HEK293T (cell line): ENCODE data around the gene NR6A1.

Source experiments
- CTCF ChIA-PET: fragments of 350-600 bp; formaldehyde crosslinking; extraction: SDS; loops from one replicate; lab custom pipeline; 2021; ENCODE audit warnings: antibody characterized with exemption, inconsistent platforms; lab: Yijun Ruan, JAX
- POLR2A ChIA-PET: fragments of 350-600 bp; formaldehyde crosslinking; extraction: SDS; loops from one replicate; lab custom pipeline; 2020; ENCODE audit warnings: antibody characterized with exemption, inconsistent platforms; lab: Yijun Ruan, JAX
- DNase-seq: peaks from one replicate; pipeline ENCODE4 v3.0.0; 2012; ENCODE audit warnings: mixed read lengths; ENCODE audit errors: extremely low spot score
- ARNT ChIP-seq: fragments of 450-650 bp; IDR thresholded peaks from 2 replicates; pipeline ENCODE4 v1.6.1; 2017; ENCODE audit warnings: mild to moderate bottlenecking
- BHLHE40 ChIP-seq: fragments of 450-650 bp; IDR thresholded peaks from 2 replicates; pipeline ENCODE4 v1.6.1; 2016; ENCODE audit warnings: mild to moderate bottlenecking, moderate library complexity, borderline replicate concordance
- CTBP1 ChIP-seq: fragments of 450-650 bp; IDR thresholded peaks from 2 replicates; pipeline ENCODE4 v1.6.1; 2016; ENCODE audit warnings: borderline replicate concordance
- ELF4 ChIP-seq: fragments of 450-650 bp; IDR thresholded peaks from 2 replicates; pipeline ENCODE4 v1.6.1; 2017; ENCODE audit warnings: antibody characterized with exemption
- FOXA1 ChIP-seq: fragments of 450-650 bp; IDR thresholded peaks from 2 replicates; pipeline ENCODE4 v1.6.1; 2016; ENCODE audit warnings: mild to moderate bottlenecking
- FOXK2 ChIP-seq: fragments of 450-650 bp; IDR thresholded peaks from 2 replicates; pipeline ENCODE4 v1.6.1; 2016; ENCODE audit warnings: mild to moderate bottlenecking
- FOXM1 ChIP-seq: fragments of 450-650 bp; IDR thresholded peaks from 2 replicates; pipeline ENCODE4 v1.6.1; 2017; ENCODE audit warnings: mild to moderate bottlenecking, borderline replicate concordance
- HDGF ChIP-seq: fragments of 450-650 bp; IDR thresholded peaks from 2 replicates; pipeline ENCODE4 v1.6.1; 2017; ENCODE audit warnings: antibody characterized with exemption, borderline replicate concordance
- L3MBTL2 ChIP-seq: fragments of 450-650 bp; conservative IDR thresholded peaks from 2 replicates; pipeline ENCODE4 v1.6.1; 2016; ENCODE audit warnings: mild to moderate bottlenecking
- LEF1 ChIP-seq: fragments of 450-650 bp; IDR thresholded peaks from 2 replicates; pipeline ENCODE4 v1.6.1; 2017; ENCODE audit warnings: mild to moderate bottlenecking, borderline replicate concordance
- NFRKB ChIP-seq: fragments of 450-650 bp; IDR thresholded peaks from 2 replicates; pipeline ENCODE4 v1.6.1; 2016; ENCODE audit warnings: mild to moderate bottlenecking, moderate library complexity
- PKNOX1 ChIP-seq: fragments of 450-650 bp; IDR thresholded peaks from 2 replicates; pipeline ENCODE4 v1.6.1; 2016
- SP1 ChIP-seq: fragments of 450-650 bp; IDR thresholded peaks from 2 replicates; pipeline ENCODE4 v1.6.1; 2017
- SUZ12 ChIP-seq: fragments of 450-650 bp; IDR thresholded peaks from 2 replicates; pipeline ENCODE4 v1.6.1; 2016; ENCODE audit warnings: mild to moderate bottlenecking
- TARDBP ChIP-seq: fragments of 450-650 bp; IDR thresholded peaks from 2 replicates; pipeline ENCODE4 v1.6.1; 2016
- ZNF384 ChIP-seq: fragments of 450-650 bp; IDR thresholded peaks from 2 replicates; pipeline ENCODE4 v1.6.1; 2016

The NR6A1 gene

GRCh38 chr9:124800306-124801259 lies 29.5 kb upstream of the NR6A1 start:
- no peak for DNase-seq
- POLR2A ChIA-PET = no interaction called here

GRCh38 chr9:124799274-124800006 lies 28.3 kb upstream of the NR6A1 start:
- DNase-seq = no peak
- CTCF ChIA-PET = interaction anchor here (1.5 to 1.6 kb wide), 2 partner anchors 53 to 54 kb away, joined by 3 read pairs; partner anchors contain the start of gene WDR38
- no peak for TF ChIP-seq TARDBP
- no peak for TF ChIP-seq FOXA1
- TF ChIP-seq HDGF = no peak
- no peak for TF ChIP-seq PKNOX1
- TF ChIP-seq FOXK2 = no peak
- TF ChIP-seq FOXM1 = no peak
- no peak for TF ChIP-seq ELF4
- TF ChIP-seq ARNT = no peak
- no peak for TF ChIP-seq CTBP1
- TF ChIP-seq ZNF384 = no peak
- no peak for TF ChIP-seq NFRKB
- no peak for TF ChIP-seq SUZ12
- no peak for TF ChIP-seq BHLHE40
- TF ChIP-seq SP1 = no peak
- TF ChIP-seq LEF1 = no peak
- no peak for TF ChIP-seq L3MBTL2
- POLR2A ChIA-PET = no interaction called here

More at GRCh38 chr9:124800306-124801259, 29.5 kb upstream of the NR6A1 start:
- TF ChIP-seq L3MBTL2 (no peak), TARDBP (no peak), CTBP1 (no peak), ZNF384 (no peak), BHLHE40 (no peak), NFRKB (no peak), LEF1 (no peak), SP1 (no peak), PKNOX1 (no peak), FOXA1 (no peak), FOXM1 (no peak), FOXK2 (no peak), HDGF (no peak), ELF4 (no peak), SUZ12 (no peak), ARNT (no peak)
- CTCF ChIA-PET = interaction anchor here (1.5 to 1.6 kb wide), 2 partner anchors 52 to 53 kb away, joined by 3 read pairs; partner anchors contain the start of gene WDR38

GRCh38 chr9:124797343-124798103 lies 26.4 kb upstream of the NR6A1 start:
- ChIA-PET POLR2A (interaction anchor here (1.5 kb wide), 1 partner anchor 11 kb away, joined by 3 read pairs; no protein-coding TSS in a partner anchor), CTCF (interaction anchor here (0.6 to 1.7 kb wide), 2 partner anchors 21 to 55 kb away, joined by 5 to 7 read pairs; partner anchors contain the start of gene WDR38)
- TF ChIP-seq TARDBP (no peak), FOXK2 (no peak), NFRKB (no peak)
- DNase-seq = no peak

- no peak for DNase-seq
- TF ChIP-seq TARDBP (no peak), SUZ12 (no peak), CTBP1 (no peak), ZNF384 (no peak), HDGF (no peak), ARNT (no peak), BHLHE40 (no peak), FOXA1 (no peak), LEF1 (no peak), NFRKB (no peak)
- POLR2A ChIA-PET = interaction anchor here (1.5 kb wide), 1 partner anchor 13 kb away, joined by 3 read pairs; no protein-coding TSS in a partner anchor
- CTCF ChIA-PET = interaction anchor here (0.8 to 1.9 kb wide), 2 partner anchors 44 to 57 kb away, joined by 3 to 8 read pairs; partner anchors contain the start of gene WDR38
These were observed 24.8 kb upstream of the NR6A1 start for GRCh38 chr9:124795881-124796431.

- ChIA-PET POLR2A (no interaction called here), CTCF (interaction anchor here (0.8 to 1.9 kb wide), 2 partner anchors 45 to 58 kb away, joined by 3 to 8 read pairs; partner anchors contain the start of gene WDR38)
- TF ChIP-seq SP1 (no peak), PKNOX1 (no peak), BHLHE40 (no peak), TARDBP (no peak), ELF4 (no peak), HDGF (no peak), SUZ12 (no peak), NFRKB (no peak), FOXK2 (no peak), FOXM1 (no peak), ARNT (no peak), CTBP1 (no peak), L3MBTL2 (no peak)
- no peak for DNase-seq
These were observed 23.9 kb upstream of the NR6A1 start for GRCh38 chr9:124794902-124795491.
